ENCODE results near the gene CDK5RAP3.

- TF ChIP-seq YY1 (tag by site-specific recombination; IDR thresholded peaks at IDR 0.05), result no peak
- TF ChIP-seq TSHZ1 (tag by site-specific recombination; IDR thresholded peaks at IDR 0.05; ENCODE audit: borderline replicate concordance), result no peak
- no peak for TF ChIP-seq ZFP37 (tag by site-specific recombination; IDR thresholded peaks at IDR 0.05)
- TF ChIP-seq HOXA7 (CRISPR knock-in tag; IDR thresholded peaks at IDR 0.05; ENCODE audit: borderline replicate concordance), result no peak
- TF ChIP-seq, protein P1, sequence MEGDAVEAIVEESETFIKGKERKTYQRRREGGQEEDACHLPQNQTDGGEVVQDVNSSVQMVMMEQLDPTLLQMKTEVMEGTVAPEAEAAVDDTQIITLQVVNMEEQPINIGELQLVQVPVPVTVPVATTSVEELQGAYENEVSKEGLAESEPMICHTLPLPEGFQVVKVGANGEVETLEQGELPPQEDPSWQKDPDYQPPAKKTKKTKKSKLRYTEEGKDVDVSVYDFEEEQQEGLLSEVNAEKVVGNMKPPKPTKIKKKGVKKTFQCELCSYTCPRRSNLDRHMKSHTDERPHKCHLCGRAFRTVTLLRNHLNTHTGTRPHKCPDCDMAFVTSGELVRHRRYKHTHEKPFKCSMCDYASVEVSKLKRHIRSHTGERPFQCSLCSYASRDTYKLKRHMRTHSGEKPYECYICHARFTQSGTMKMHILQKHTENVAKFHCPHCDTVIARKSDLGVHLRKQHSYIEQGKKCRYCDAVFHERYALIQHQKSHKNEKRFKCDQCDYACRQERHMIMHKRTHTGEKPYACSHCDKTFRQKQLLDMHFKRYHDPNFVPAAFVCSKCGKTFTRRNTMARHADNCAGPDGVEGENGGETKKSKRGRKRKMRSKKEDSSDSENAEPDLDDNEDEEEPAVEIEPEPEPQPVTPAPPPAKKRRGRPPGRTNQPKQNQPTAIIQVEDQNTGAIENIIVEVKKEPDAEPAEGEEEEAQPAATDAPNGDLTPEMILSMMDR (tag by site-specific recombination; IDR thresholded peaks at IDR 0.05), result no peak
- TF ChIP-seq ZNF292 (tag by site-specific recombination; IDR thresholded peaks at IDR 0.05; ENCODE audit: borderline replicate concordance, low read depth), result no peak
- TF ChIP-seq TRIM28 (IDR thresholded peaks at IDR 0.05; ENCODE audit: borderline replicate concordance, low read length), result no peak
- TF ChIP-seq, protein P2, sequence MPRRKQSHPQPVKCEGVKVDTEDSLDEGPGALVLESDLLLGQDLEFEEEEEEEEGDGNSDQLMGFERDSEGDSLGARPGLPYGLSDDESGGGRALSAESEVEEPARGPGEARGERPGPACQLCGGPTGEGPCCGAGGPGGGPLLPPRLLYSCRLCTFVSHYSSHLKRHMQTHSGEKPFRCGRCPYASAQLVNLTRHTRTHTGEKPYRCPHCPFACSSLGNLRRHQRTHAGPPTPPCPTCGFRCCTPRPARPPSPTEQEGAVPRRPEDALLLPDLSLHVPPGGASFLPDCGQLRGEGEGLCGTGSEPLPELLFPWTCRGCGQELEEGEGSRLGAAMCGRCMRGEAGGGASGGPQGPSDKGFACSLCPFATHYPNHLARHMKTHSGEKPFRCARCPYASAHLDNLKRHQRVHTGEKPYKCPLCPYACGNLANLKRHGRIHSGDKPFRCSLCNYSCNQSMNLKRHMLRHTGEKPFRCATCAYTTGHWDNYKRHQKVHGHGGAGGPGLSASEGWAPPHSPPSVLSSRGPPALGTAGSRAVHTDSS (tag by site-specific recombination; IDR thresholded peaks at IDR 0.05), result no peak
- no peak for TF ChIP-seq ZNF121 (tag by site-specific recombination; IDR thresholded peaks at IDR 0.05)
These were observed 22.2 kb upstream of the CDK5RAP3 start for GRCh38 chr17:47948706-47949196.
